ENCODE results near the gene SUN1.
A peak's percentile ranks its signal among the peaks of the same experiment; 100 is the strongest.
"Not testable (repeated sequence)": the region's sequence is repeated elsewhere in the genome, so short reads cannot be mapped to it uniquely, and the experiment has no call there.

Gene SUN1

GRCh38 chr7:832167-832967 is at the start of gene SUN1:
TSS of gene SUN1 (plus strand) at chr7:832476. CDS start at chr7:832525, 49 bp downstream.
- peak in 1 of 2 donors; percentile 45 for DNase-seq (ENCODE audit: low read depth in 2 of 2)

- no peak for DNase-seq (ENCODE audit: low read depth in 2 of 2)
These were observed 49.4 kb upstream of the SUN1 start for GRCh38 chr7:782718-783449.

- DNase-seq (ENCODE audit: low read depth in 2 of 2), result no peak
These were observed 48.5 kb upstream of the SUN1 start for GRCh38 chr7:783556-784490.

- no peak for DNase-seq (ENCODE audit: low read depth in 2 of 2)
These were observed 47.3 kb upstream of the SUN1 start for GRCh38 chr7:784971-785370.

GRCh38 chr7:785416-785815 is 46.9 kb upstream of the SUN1 start:
- no peak for DNase-seq (ENCODE audit: low read depth in 2 of 2)

GRCh38 chr7:786472-787255 is 45.6 kb upstream of the SUN1 start:
- peak; percentile 58 for DNase-seq (ENCODE audit: low read depth in 2 of 2)

- no peak for DNase-seq (ENCODE audit: low read depth in 2 of 2)
These were observed 44.7 kb upstream of the SUN1 start for GRCh38 chr7:787332-788240.

- DNase-seq (ENCODE audit: low read depth in 2 of 2), result no peak
These were observed 40.8 kb upstream of the SUN1 start for GRCh38 chr7:791519-791918.

GRCh38 chr7:794207-794606 is 38.1 kb upstream of the SUN1 start:
- no peak for DNase-seq (ENCODE audit: low read depth in 2 of 2)

GRCh38 chr7:794671-795329 is 37.5 kb upstream of the SUN1 start:
- DNase-seq (ENCODE audit: low read depth in 2 of 2), result no peak

- not testable (repeated sequence) for DNase-seq (ENCODE audit: low read depth in 2 of 2)
These were observed 35.7 kb upstream of the SUN1 start for GRCh38 chr7:796434-797169.

- DNase-seq (ENCODE audit: low read depth in 2 of 2), result no peak
These were observed 33.3 kb upstream of the SUN1 start for GRCh38 chr7:798921-799470.

- DNase-seq (ENCODE audit: low read depth in 2 of 2), result no peak
These were observed 31.6 kb upstream of the SUN1 start for GRCh38 chr7:800692-801091.

- DNase-seq (ENCODE audit: low read depth in 2 of 2), result not testable (repeated sequence)
These were observed 30.9 kb upstream of the SUN1 start for GRCh38 chr7:801351-801750.

- no peak for DNase-seq (ENCODE audit: low read depth in 2 of 2)
These were observed 30.3 kb upstream of the SUN1 start for GRCh38 chr7:801940-802381.

GRCh38 chr7:802500-803242 is 29.6 kb upstream of the SUN1 start:
- no peak for DNase-seq (ENCODE audit: low read depth in 2 of 2)

GRCh38 chr7:803243-803635 is 29.0 kb upstream of the SUN1 start:
- no peak for DNase-seq (ENCODE audit: low read depth in 2 of 2)

- not testable (repeated sequence) for DNase-seq (ENCODE audit: low read depth in 2 of 2)
These were observed 28.5 kb upstream of the SUN1 start for GRCh38 chr7:803796-804195.
